ENCODE measurements around the gene MMGT1.

DNA sequence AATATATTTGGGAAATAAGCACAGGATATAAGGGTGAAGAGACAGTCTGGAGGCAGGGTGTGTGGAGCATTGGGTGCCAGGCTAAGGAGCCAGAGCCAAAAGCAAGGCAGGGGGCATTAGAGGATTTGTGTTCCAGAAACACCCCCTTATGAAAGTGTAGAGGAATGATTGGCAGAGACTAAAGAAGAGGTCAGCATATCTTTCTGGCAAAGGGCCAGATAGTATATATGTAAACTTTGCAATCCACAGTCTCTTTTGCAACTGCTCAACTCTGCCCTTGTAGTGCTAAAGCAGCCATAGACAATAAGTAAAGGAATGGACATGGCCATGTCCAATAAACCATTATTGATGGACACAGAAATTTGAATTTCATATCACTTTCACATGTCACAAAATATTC lies 7.9 kb upstream of the MMGT1 start:
- TF ChIP-seq, protein P1, sequence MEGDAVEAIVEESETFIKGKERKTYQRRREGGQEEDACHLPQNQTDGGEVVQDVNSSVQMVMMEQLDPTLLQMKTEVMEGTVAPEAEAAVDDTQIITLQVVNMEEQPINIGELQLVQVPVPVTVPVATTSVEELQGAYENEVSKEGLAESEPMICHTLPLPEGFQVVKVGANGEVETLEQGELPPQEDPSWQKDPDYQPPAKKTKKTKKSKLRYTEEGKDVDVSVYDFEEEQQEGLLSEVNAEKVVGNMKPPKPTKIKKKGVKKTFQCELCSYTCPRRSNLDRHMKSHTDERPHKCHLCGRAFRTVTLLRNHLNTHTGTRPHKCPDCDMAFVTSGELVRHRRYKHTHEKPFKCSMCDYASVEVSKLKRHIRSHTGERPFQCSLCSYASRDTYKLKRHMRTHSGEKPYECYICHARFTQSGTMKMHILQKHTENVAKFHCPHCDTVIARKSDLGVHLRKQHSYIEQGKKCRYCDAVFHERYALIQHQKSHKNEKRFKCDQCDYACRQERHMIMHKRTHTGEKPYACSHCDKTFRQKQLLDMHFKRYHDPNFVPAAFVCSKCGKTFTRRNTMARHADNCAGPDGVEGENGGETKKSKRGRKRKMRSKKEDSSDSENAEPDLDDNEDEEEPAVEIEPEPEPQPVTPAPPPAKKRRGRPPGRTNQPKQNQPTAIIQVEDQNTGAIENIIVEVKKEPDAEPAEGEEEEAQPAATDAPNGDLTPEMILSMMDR (IDR thresholded peaks at IDR 0.05), result no peak
- no peak for TF ChIP-seq ZFX (IDR thresholded peaks at IDR 0.05; ENCODE audit: borderline replicate concordance)
